ENCODE data around the gene PCP4L1.

The PCP4L1 gene

GRCh38 chr1:161261261-161262235 lies 3.0 kb downstream of the PCP4L1 start:
- Histone ChIP-seq H2AFZ (ENCODE audit: low read length) (peak overlapping the region; percentile 18; the same call in 1 of the 2 replicates), H3K4me2 (ENCODE audit: low read depth, low read length) (peak overlapping the region; percentile 10; the same call in 1 of the 2 replicates), H3K4me1 (ENCODE audit: low read length) (peaks cover 14% of the 10 kb centered on the region), H3K9me2 (replicated peaks; ENCODE audit: insufficient read depth, low read length) (no peaks in the 10 kb centered on the region), H3K36me3 (replicated peaks; ENCODE audit: insufficient read depth, low read length) (no peaks in the 10 kb centered on the region), H3K79me2 (ENCODE audit: low read length) (no peaks in the 10 kb centered on the region), H3K9me3 (replicated peaks; ENCODE audit: insufficient read depth, low read length) (no peaks in the 10 kb centered on the region), H3K9ac (ENCODE audit: low read length) (no peak overlapping the region), H4K20me1 (ENCODE audit: insufficient read depth, low read length) (no peaks in the 10 kb centered on the region), H3K27ac (ENCODE audit: low read length) (no peak overlapping the region), H3F3A (ENCODE audit: insufficient read depth, low read length) (no peaks in the 10 kb centered on the region), H3K27me3 (replicated peaks; ENCODE audit: insufficient read depth, low read length) (peaks cover 4% of the 10 kb centered on the region; the same call in 1 of the 2 replicates), H3K4me3 (ENCODE audit: low read length) (no peak overlapping the region)
- DNase-seq: no peak
- TF ChIP-seq EZH2phosphoT487 (IDR thresholded peaks at IDR 0.05; ENCODE audit: low read length): no peak
- no peak for TF ChIP-seq EZH2 (optimal IDR thresholded peaks at IDR 0.05; ENCODE audit: low read depth, low read length)
- TF ChIP-seq, protein P1, sequence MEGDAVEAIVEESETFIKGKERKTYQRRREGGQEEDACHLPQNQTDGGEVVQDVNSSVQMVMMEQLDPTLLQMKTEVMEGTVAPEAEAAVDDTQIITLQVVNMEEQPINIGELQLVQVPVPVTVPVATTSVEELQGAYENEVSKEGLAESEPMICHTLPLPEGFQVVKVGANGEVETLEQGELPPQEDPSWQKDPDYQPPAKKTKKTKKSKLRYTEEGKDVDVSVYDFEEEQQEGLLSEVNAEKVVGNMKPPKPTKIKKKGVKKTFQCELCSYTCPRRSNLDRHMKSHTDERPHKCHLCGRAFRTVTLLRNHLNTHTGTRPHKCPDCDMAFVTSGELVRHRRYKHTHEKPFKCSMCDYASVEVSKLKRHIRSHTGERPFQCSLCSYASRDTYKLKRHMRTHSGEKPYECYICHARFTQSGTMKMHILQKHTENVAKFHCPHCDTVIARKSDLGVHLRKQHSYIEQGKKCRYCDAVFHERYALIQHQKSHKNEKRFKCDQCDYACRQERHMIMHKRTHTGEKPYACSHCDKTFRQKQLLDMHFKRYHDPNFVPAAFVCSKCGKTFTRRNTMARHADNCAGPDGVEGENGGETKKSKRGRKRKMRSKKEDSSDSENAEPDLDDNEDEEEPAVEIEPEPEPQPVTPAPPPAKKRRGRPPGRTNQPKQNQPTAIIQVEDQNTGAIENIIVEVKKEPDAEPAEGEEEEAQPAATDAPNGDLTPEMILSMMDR (IDR thresholded peaks at IDR 0.05; ENCODE audit: low read length): no peak

DNA sequence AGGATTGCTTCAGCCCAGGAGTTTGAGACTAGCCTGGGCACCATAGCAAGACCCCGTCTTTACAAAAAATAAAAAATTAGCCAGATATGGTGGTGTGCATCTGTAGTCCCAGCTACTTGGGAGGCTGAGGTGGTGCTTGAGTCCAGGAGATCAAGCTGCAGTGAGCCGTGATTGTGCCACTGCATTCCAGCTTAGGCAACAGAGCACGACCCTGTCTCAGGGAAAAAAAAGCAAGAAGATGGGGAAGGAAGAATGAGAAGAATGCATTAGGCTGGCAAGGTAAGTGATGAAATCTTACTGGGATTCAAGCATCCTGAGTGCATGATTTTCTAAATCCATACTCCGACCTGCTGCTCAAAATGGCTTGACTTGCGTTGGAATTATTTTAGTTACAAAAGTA lies 6.8 kb downstream of the PCP4L1 start:
- no peak overlapping the region for H3K27ac ChIP-seq (ENCODE audit: low read length)
- H4K20me1 ChIP-seq (ENCODE audit: insufficient read depth, low read length): no peaks in the 10 kb centered on the region
- H3F3A ChIP-seq (ENCODE audit: insufficient read depth, low read length): no peaks in the 10 kb centered on the region
- no peaks in the 10 kb centered on the region for H3K36me3 ChIP-seq (replicated peaks; ENCODE audit: insufficient read depth, low read length)
- no peaks in the 10 kb centered on the region for H3K9me3 ChIP-seq (replicated peaks; ENCODE audit: insufficient read depth, low read length)
- H3K9ac ChIP-seq (ENCODE audit: low read length): no peak overlapping the region
- H3K27me3 ChIP-seq (replicated peaks; ENCODE audit: insufficient read depth, low read length): no peaks in the 10 kb centered on the region
- no peak overlapping the region for H2AFZ ChIP-seq (ENCODE audit: low read length)
- TF ChIP-seq, protein P1 (IDR thresholded peaks at IDR 0.05; ENCODE audit: low read length): no peak
- TF ChIP-seq EZH2phosphoT487 (IDR thresholded peaks at IDR 0.05; ENCODE audit: low read length): no peak
- no peak for TF ChIP-seq EZH2 (optimal IDR thresholded peaks at IDR 0.05; ENCODE audit: low read depth, low read length)
- no peak overlapping the region for H3K4me3 ChIP-seq (ENCODE audit: low read length)
- no peak for DNase-seq
- H3K9me2 ChIP-seq (replicated peaks; ENCODE audit: insufficient read depth, low read length): no peaks in the 10 kb centered on the region
- no peak overlapping the region for H3K4me2 ChIP-seq (ENCODE audit: low read depth, low read length)
- no peaks in the 10 kb centered on the region for H3K79me2 ChIP-seq (ENCODE audit: low read length)
- H3K4me1 ChIP-seq (ENCODE audit: low read length): peaks cover 24% of the 10 kb centered on the region

- no peaks in the 10 kb centered on the region for H3K36me3 ChIP-seq (replicated peaks; ENCODE audit: insufficient read depth, low read length)
- H3K9ac ChIP-seq (ENCODE audit: low read length): no peak overlapping the region
- H4K20me1 ChIP-seq (ENCODE audit: insufficient read depth, low read length): no peaks in the 10 kb centered on the region
- no peaks in the 10 kb centered on the region for H3K9me3 ChIP-seq (replicated peaks; ENCODE audit: insufficient read depth, low read length)
- H2AFZ ChIP-seq (ENCODE audit: low read length): no peak overlapping the region
- H3F3A ChIP-seq (ENCODE audit: insufficient read depth, low read length): no peaks in the 10 kb centered on the region
- no peaks in the 10 kb centered on the region for H3K79me2 ChIP-seq (ENCODE audit: low read length)
- no peak overlapping the region for H3K4me3 ChIP-seq (ENCODE audit: low read length)
- H3K4me1 ChIP-seq (ENCODE audit: low read length): peaks cover 15% of the 10 kb centered on the region
- H3K4me2 ChIP-seq (ENCODE audit: low read depth, low read length): no peak overlapping the region
- TF ChIP-seq EZH2 (optimal IDR thresholded peaks at IDR 0.05; ENCODE audit: low read depth, low read length) (no peak), EZH2phosphoT487 (IDR thresholded peaks at IDR 0.05; ENCODE audit: low read length) (no peak)
- TF ChIP-seq, protein P1 (IDR thresholded peaks at IDR 0.05; ENCODE audit: low read length): no peak
- H3K9me2 ChIP-seq (replicated peaks; ENCODE audit: insufficient read depth, low read length): no peaks in the 10 kb centered on the region
- H3K27ac ChIP-seq (ENCODE audit: low read length): no peak overlapping the region
- H3K27me3 ChIP-seq (replicated peaks; ENCODE audit: insufficient read depth, low read length): no peaks in the 10 kb centered on the region
- no peak for DNase-seq
Observed at GRCh38 chr1:161266202-161266601, 7.7 kb downstream of the PCP4L1 start.

Data from MM.1S (cell line).